ENCODE data around the gene OXTR.

DNA sequence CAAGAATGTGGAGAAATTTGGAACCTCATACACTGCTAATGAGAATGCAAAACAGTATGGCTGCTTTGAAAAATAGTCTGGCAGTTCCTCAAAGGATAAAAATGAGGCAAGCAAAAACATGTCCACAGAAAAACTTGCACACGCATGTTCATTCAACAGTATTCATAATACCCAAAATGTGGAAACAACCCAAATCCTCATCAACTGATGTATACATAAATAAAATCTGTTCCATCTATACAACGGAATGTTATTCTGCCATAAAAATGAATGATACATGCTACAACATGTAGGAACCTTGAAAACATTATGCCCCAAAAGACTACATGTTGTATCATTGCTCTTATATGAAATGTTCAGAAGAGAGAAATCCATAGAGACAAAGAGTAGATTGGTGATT, 36.4 kb upstream of the OXTR start:
- TF ChIP-seq POLR2A (IDR thresholded peaks at IDR 0.05) (no peak), POLR2AphosphoS5 (IDR thresholded peaks at IDR 0.05) (no peak)
